Astrocyte (in vitro differentiated cells and primary cell): Measurements from ENCODE around the gene GUK1. TPM values are rescaled to one million over a fixed set of nuclear protein-coding genes. Genes with fewer than 3 reads are reported as not detected.
A peak's percentile ranks its signal among the peaks of the same experiment; 100 is the strongest.

Source experiments
- DNase-seq: peaks from one replicate; pipeline ENCODE4 v3.0.0-alpha.2; 2010; ENCODE audit warnings: low read depth
- FAIRE-seq: peaks from 2 replicates; lab custom pipeline; 2011; peaks lifted over from hg19 to GRCh38; lab: Jason Lieb, UNC
- H2AFZ ChIP-seq: 2 replicates; pipeline ENCODE4 v1.6.0; 2012; ENCODE audit warnings: low read depth, low read length, inconsistent platforms
- H3K27ac ChIP-seq: 2 replicates; pipeline ENCODE4 v1.5.1; 2011; ENCODE audit warnings: low read depth, low read length, inconsistent platforms
- H3K27me3 ChIP-seq: 2 replicates; pipeline ENCODE4 v1.6.0; 2011; ENCODE audit warnings: low read length, inconsistent platforms; ENCODE audit not compliant: insufficient read depth
- H3K36me3 ChIP-seq: 2 replicates; pipeline ENCODE4 v1.5.1; 2011; ENCODE audit warnings: low read length, inconsistent platforms; ENCODE audit not compliant: insufficient read depth
- H3K4me1 ChIP-seq: 2 replicates; pipeline ENCODE4 v1.5.1; 2011; ENCODE audit warnings: low read length, inconsistent platforms; ENCODE audit not compliant: insufficient read depth
- H3K4me2 ChIP-seq: 2 replicates; pipeline ENCODE4 v1.6.0; 2012; ENCODE audit warnings: low read length, inconsistent platforms
- H3K4me3 ChIP-seq: 2 replicates; pipeline ENCODE4 v1.5.1; 2011; ENCODE audit warnings: low read depth, mild to moderate bottlenecking, low read length, inconsistent platforms; ENCODE audit not compliant: insufficient read depth
- H3K79me2 ChIP-seq: 2 replicates; pipeline ENCODE4 v1.6.0; 2012; ENCODE audit warnings: mild to moderate bottlenecking, low read length, inconsistent platforms; ENCODE audit not compliant: insufficient read depth
- H3K9ac ChIP-seq: 2 replicates; pipeline ENCODE4 v1.6.0; 2012; ENCODE audit warnings: mild to moderate bottlenecking, low read length, inconsistent platforms
- H3K9me3 ChIP-seq: 2 replicates; pipeline ENCODE4 v1.5.1; 2012; ENCODE audit warnings: low read depth, mild to moderate bottlenecking, low read length, inconsistent platforms; ENCODE audit not compliant: insufficient read depth
- H4K20me1 ChIP-seq: 2 replicates; pipeline ENCODE4 v1.6.0; 2012; ENCODE audit warnings: low read length, inconsistent platforms; ENCODE audit not compliant: insufficient read depth
- H3K27ac Mint-ChIP-seq: one replicate; pipeline ENCODE4 v1.8.0; 2021; ENCODE audit warnings: mild to moderate bottlenecking, mixed read lengths; ENCODE audit not compliant: unreplicated experiment
- H3K27me3 Mint-ChIP-seq: one replicate; pipeline ENCODE4 v1.8.0; 2021; ENCODE audit warnings: low read depth, mixed read lengths; ENCODE audit not compliant: unreplicated experiment
- H3K36me3 Mint-ChIP-seq: one replicate; pipeline ENCODE4 v1.8.0; 2021; ENCODE audit warnings: low read depth, mixed read lengths; ENCODE audit not compliant: unreplicated experiment
- H3K4me1 Mint-ChIP-seq: one replicate; pipeline ENCODE4 v1.8.0; 2021; ENCODE audit warnings: low read depth, mixed read lengths; ENCODE audit not compliant: unreplicated experiment
- H3K4me3 Mint-ChIP-seq: one replicate; pipeline ENCODE4 v1.8.0; 2021; ENCODE audit warnings: mild to moderate bottlenecking, moderate library complexity, mixed read lengths; ENCODE audit not compliant: unreplicated experiment
- H3K9me3 Mint-ChIP-seq: one replicate; pipeline ENCODE4 v1.8.0; 2021; ENCODE audit warnings: mild to moderate bottlenecking, mixed read lengths; ENCODE audit not compliant: unreplicated experiment
- CTCF ChIP-seq: IDR thresholded peaks from 2 replicates; pipeline ENCODE4 v1.5.1; 2011; ENCODE audit warnings: low read depth, mild to moderate bottlenecking, inconsistent platforms, low read length, moderate library complexity; ENCODE audit not compliant: insufficient read depth
- EZH2 ChIP-seq: IDR thresholded peaks from 2 replicates; pipeline ENCODE4 v1.6.1; 2012; ENCODE audit warnings: mild to moderate bottlenecking, low read length, inconsistent platforms; ENCODE audit not compliant: insufficient read depth
- total RNA-seq: library from RNA; stranded (reverse); gene quantifications from 2 replicates; pipeline ENCODE4 v1.2.1, GENCODE V29; 2021

The GUK1 gene
- total RNA-seq, 1 donor from 2014 or later = 214 TPM

DNA sequence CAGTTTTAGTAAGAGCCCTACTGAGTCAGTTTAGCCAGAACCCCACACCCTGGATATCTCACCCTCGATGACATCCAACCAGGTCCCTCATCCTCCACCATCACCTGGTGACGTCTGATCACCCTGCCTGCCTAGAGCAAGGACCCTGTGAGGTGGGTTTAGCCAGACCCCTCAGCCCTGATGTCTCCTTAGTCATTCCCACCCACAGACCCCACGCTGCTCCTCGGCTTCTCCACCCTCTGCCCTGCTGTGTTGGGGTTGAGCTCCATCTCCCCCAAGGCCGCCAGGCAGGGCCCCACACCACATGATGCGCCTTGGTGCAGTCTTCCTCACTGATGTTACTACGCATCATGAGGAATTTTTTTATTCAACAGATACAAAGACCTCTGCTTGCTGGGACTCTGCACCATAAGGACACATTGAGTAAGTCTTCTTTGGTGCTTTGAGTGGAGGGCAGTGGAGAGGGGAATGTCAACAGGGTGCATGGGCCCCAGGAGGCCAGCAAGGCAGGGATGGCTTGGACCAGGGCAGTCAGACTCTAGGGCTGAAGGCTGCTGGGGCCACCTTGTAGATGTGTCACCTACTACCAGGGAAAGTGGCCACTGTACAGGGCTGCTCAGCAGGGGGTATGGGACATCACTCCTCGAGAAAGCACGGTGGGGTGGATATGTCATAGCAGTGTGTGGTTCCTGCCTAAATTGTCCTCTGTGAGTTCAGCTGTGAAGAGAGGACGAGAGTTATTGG, 23.9 kb downstream of the GUK1 start:
- no peak for FAIRE-seq
- Mint-ChIP-seq H3K27ac (peak overlapping the region; percentile 69), H3K36me3 (peaks cover 2% of the 10 kb centered on the region), H3K9me3 (peaks cover 2% of the 10 kb centered on the region), H3K4me3 (peak overlapping the region; percentile 57), H3K27me3 (peaks cover 3% of the 10 kb centered on the region), H3K4me1 (peaks cover 5% of the 10 kb centered on the region)
- Histone ChIP-seq H3K4me2 (peak overlapping the region; percentile 94), H3K4me1 (peaks cover 28% of the 10 kb centered on the region), H4K20me1 (no peaks in the 10 kb centered on the region), H3K9me3 (no peaks in the 10 kb centered on the region), H3K4me3 (no peak overlapping the region), H2AFZ (no peak overlapping the region), H3K79me2 (peaks cover 25% of the 10 kb centered on the region), H3K27me3 (peaks cover 2% of the 10 kb centered on the region), H3K27ac (no peak overlapping the region), H3K9ac (no peak overlapping the region), H3K36me3 (no peaks in the 10 kb centered on the region)
- DNase-seq = no peak
- TF ChIP-seq EZH2 (no peak), CTCF (no peak)

- Mint-ChIP-seq H3K4me3 (peak overlapping the region; percentile 82), H3K36me3 (peaks cover 4% of the 10 kb centered on the region), H3K4me1 (peaks cover 10% of the 10 kb centered on the region), H3K27ac (peak overlapping the region; percentile 95), H3K9me3 (peaks cover 2% of the 10 kb centered on the region), H3K27me3 (peaks cover under 1% of the 10 kb centered on the region)
- FAIRE-seq = no peak
- Histone ChIP-seq H3K4me3 (peak overlapping the region; percentile 64), H2AFZ (peak overlapping the region; percentile 96), H3K27ac (peak overlapping the region; percentile 85), H3K9ac (peak overlapping the region; percentile 81), H3K9me3 (no peaks in the 10 kb centered on the region), H3K36me3 (no peaks in the 10 kb centered on the region), H3K79me2 (peaks cover 32% of the 10 kb centered on the region), H4K20me1 (no peaks in the 10 kb centered on the region), H3K27me3 (no peaks in the 10 kb centered on the region), H3K4me1 (peaks cover 28% of the 10 kb centered on the region), H3K4me2 (peak overlapping the region; percentile 94)
- DNase-seq = no peak
- no peak for TF ChIP-seq EZH2
- no peak for TF ChIP-seq CTCF
Measured at GRCh38 chr1:228164561-228165371, 24.7 kb downstream of the GUK1 start.
